Vagina (tissue), 2 donors: ENCODE results near the gene HTR3B.

Experiments
- POLR2A ChIP-seq, 2 donors: fragments of 450-650 bp; IDR thresholded peaks; one replicate each; pipeline ENCODE4 v1.6.1; 2017; ENCODE audit warnings: antibody characterized with exemption in 2 of 2, mild to moderate bottlenecking in 2 of 2, moderate library complexity in 2 of 2
- POLR2AphosphoS5 ChIP-seq, 2 donors: sonication (generic); formaldehyde crosslinking; IDR thresholded peaks; one replicate each; pipeline ENCODE4 v1.9.0; 2017; ENCODE audit warnings: antibody characterized with exemption in 2 of 2, mild to moderate bottlenecking in 2 of 2, low read depth in 1 of 2; ENCODE audit not compliant: insufficient read depth in 1 of 2
- TF ChIP-seq, protein P1 (sequence below), 3 experiments: fragments of 450-650 bp in 2 of 3; fragments of 200-600 bp in 1 of 3; sonication (generic) in 1 of 3; IDR thresholded peaks; one replicate each; pipeline ENCODE4 v1.5.1; 2017 to 2019; ENCODE audit warnings: antibody characterized with exemption in 3 of 3, mild to moderate bottlenecking in 2 of 3, moderate library complexity in 2 of 3

DNA sequence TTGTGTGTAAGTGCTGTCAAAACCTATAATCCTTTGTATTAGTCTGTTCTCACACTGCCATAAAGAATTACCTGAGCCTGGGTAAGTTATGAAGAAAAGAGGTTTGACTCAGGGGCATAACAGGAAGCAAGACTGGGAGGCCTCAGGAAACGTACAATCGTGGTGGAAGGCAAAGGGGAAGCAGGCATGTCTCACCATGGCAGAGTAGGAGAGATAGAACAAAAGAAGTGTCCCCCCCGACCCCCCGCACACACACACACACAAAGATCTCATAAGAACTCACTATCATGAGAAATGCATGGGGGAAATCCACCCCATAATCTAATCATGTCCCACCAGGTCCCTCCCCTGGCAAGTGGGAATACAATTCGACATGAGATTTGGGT, 26.9 kb upstream of the HTR3B start:
- TF ChIP-seq, protein P1, sequence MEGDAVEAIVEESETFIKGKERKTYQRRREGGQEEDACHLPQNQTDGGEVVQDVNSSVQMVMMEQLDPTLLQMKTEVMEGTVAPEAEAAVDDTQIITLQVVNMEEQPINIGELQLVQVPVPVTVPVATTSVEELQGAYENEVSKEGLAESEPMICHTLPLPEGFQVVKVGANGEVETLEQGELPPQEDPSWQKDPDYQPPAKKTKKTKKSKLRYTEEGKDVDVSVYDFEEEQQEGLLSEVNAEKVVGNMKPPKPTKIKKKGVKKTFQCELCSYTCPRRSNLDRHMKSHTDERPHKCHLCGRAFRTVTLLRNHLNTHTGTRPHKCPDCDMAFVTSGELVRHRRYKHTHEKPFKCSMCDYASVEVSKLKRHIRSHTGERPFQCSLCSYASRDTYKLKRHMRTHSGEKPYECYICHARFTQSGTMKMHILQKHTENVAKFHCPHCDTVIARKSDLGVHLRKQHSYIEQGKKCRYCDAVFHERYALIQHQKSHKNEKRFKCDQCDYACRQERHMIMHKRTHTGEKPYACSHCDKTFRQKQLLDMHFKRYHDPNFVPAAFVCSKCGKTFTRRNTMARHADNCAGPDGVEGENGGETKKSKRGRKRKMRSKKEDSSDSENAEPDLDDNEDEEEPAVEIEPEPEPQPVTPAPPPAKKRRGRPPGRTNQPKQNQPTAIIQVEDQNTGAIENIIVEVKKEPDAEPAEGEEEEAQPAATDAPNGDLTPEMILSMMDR (IDR thresholded peaks at IDR 0.05), result no peak
- TF ChIP-seq POLR2AphosphoS5 (IDR thresholded peaks at IDR 0.05; ENCODE audit: insufficient read depth in 1 of 2, low read depth in 1 of 2), result no peak
- no peak for TF ChIP-seq POLR2A (IDR thresholded peaks at IDR 0.05)
